T-helper 2 cell (primary cell): ENCODE results near the gene RBM38.
A peak's percentile ranks its signal among the peaks of the same experiment; 100 is the strongest.
"Not testable (repeated sequence)": the region's sequence is repeated elsewhere in the genome, so short reads cannot be mapped to it uniquely, and the experiment has no call there.

Experiments
- DNase-seq, 5 experiments: peaks; one replicate each; pipeline versions ENCODE4 v3.0.0 to v3.0.0-alpha.2; 2012 to 2022

The RBM38 gene

DNA sequence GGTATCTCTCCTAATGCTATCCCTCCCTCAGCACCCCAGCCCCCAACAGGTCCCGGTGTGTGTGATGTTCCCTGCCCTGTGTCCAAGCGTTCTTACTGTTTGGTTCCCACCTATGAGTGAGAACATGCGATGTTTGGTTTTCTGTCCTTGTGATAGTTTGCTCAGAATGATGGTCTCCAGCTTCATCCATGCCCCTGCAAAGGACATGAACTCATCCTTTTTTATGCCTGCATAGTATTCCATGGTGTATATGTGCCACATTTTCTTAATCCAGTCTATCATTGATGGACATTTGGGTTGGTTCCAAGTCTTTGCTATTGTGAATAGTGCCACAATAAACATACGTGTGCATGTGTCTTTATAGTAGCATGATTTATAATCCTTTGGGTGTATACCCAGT, 28.3 kb downstream of the RBM38 start:
- DNase-seq, result not testable (repeated sequence)

DNA sequence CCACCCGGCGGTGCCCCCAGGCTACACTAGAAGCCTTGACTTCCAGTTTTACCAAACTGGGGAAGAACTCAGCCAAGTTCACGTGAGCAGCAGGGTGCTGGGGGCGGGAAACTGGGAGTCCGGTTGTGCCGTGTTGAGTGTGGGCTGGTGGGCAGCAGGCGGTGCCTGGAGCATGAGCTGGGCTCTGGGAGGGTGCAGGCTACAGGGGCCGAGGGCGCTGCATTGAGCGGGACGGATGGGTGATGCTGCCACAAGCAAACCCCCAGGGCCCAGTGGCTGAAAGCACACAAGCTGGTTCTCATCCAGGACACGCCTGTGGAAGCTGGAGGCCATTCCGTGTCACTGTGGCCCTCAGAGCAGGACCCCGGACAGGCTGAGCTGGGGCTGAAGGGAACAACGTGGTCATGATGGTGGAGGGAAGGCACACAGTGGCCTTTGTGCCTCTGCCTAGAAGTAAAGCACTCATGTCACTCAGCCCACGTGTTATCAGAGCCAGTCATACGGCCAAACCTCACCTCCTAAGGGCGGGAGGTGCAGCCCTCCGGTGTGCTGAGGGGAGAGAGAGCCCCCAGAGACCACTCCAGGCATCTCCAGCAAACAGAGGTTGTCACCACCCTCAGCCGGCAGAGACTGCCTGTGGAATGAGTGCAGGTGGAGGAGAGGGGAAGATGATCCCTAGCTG, 29.5 kb downstream of the RBM38 start:
- no peak for DNase-seq

DNA sequence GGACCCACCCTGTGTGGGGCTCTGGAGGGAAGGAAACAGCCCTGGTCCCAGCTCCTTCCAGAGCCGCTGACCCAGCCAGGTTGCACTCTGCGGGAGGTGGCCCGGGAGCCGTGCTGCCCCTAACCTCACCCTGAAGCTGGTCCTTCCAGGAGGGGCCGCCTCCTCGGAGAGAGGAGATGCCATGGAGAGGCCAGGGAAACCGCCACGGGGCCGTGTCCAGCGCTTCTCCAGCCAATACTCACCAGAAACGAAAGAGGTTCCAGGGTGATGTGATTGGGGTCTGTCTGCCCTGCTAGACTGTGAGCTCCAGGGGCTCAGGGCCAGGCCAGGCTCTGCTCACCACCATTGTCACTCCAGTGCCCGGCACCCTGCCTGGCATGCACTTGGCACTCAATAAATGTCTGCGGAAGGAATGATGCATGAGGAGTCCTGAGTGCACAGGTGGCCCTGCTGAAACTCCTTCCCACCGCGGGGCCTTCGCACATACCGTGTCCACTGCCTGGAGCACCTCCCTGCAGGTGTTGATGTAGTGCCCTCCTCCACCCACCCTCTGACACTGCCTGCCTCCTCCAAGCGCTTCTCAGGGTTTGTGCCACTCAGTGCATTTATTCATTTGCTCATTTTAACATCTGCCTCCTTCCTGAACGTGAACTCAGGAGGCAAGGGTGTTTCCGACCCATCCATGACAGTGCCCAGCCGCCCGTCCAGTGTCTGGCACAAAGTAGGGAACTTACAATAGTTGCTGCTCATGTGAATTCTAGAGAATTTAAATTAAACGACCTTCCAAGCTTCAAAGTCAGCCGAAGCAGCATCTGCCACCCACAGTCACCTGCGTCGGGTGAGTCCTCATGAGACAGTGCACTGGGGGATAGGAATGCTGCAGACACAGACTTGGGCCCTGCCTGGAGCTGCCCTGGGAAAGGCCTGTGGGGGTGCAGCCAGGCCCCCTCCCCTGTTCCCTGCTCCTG, 30.3 kb downstream of the RBM38 start:
- DNase-seq, result no peak

DNA sequence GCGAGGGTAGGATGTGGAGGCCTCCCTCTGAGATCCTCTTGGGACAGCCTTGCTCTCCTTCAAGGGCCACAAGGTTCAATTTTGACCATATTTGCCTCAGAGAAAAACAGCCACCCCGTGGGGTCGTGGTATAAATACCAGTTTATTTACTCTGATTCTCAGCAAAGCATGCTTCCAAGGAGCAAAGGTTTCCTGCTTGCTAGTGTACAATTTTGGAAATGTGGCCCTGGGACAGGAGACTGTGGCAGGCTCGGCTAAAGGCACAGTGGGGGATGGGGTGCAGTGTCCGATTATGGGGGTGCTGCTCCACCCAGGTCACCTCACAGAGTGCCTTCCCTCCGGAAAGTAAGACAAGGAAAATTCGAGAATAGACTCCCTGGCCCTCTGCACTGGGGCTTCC, 31.1 kb downstream of the RBM38 start:
- no peak for DNase-seq

DNA sequence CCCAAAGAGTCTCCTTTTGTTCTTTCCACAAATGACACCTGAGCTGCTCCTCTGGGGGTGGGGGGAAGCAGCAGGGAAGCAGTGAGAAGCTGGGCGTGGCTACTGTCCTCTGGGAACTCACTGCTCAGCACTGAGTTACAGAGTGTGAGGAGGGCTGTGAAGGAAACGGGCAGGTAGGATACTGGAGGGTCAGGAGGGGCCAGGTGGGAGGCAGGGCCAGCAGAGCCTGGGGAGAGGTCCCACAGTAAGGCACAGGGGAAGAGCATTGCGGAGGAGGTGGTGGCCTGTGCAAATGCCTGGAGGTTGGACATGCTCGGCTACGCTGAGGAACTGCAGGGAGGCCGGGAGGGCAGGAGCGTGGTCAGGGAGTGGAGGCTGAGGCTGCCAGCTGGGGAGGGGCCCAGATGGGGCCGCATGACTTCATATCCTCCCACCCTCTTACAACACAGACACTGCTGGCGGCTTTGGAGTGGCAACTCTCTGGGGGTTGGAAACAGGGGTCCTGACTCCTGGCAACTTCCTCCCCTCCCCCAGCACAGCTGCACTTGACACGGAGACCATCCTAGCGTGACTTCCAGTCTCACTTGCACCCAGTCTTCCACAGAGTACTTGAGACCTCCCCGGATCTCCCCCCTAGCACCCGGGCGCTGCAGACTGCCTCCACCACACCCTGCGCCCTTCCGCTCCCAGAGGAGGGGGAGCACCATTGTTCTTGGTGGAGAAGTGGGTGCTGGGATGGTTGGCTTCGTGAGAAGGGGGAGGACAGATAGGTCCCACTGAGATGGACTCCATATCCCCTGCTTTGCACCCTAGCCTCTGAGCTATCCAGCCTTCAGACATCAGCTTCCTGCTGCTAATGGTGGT, 34.2 kb downstream of the RBM38 start:
- DNase-seq, result no peak

DNA sequence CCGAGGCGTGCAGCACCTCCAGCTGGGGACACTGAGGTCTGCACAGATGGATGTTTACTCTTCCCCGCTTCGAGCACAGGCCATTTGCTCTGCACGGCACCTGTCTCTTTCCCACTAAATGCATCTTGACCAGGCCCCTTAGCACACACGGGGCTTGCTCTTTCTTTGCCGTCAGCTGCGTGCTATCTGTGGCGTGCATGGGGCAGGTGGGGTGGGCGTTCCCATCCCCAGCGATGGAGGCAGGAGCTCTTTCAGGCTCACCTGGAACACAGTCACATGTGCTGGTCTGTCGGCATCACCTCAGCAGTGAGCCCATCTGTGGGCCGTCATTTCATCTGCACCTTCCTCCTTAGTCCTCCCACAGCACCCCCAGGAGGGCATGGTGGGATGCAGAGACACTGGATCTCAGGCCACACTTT, 35.1 kb downstream of the RBM38 start:
- no peak for DNase-seq

DNA sequence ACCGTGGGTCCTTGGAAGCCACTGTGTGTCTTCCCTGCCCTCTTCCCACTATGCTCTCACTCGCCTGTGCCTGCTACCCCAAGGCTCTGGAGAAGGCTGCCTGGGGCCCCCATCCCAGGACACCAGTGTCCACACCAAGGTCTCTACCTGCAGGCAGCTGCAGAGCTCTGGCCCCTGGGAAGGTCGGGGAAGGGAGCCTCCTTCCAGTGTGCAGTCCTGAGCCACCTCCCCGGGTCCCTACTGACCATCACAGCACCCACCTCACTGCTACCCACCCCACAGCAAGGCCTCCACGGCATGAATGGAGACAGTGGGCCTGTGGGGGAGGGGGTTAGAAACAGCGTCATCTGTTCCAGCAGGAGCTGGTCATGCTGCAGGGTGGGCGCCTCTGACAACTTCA, 35.6 kb downstream of the RBM38 start:
- DNase-seq, result no peak

DNA sequence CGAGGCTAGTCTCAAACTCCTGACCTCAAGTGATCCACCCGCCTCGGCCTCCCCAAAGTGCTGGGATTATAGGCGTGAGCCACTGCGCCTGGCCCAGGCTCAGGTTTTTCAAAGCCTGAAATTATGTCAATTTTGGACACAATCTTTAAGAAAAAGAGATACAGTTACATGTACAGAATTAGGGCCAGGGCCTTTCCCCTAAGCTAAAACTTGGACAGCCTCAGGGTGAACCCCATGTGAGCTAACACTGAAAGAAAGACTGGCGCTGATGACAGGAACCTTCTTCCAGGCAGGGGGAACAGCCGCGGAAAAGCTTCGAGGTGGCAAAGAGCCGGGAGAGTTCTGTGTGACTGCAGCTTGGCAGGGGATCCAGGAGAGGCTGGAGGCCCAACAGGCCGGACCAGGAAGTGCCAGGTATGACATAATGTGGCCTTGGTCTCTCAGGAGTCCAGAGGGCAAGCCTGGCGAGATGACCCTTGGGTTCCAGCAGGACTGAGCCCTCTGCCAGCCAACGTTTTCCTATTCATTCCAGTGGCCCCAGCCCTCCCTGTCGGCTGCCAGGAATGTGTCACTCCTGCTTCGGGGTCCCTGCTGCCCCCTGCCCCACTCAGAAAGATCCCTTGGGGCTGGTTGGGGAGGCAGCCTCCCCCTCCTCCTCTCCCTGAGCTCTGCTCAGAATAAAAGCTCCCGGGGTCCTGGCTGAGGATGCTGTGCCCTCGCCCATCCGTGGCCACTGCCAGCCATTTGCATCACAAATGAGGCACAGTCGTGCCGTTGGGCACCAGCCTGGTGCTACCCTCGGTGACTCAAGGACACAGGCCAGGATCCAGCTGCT, 37.3 kb downstream of the RBM38 start:
- no peak for DNase-seq

DNA sequence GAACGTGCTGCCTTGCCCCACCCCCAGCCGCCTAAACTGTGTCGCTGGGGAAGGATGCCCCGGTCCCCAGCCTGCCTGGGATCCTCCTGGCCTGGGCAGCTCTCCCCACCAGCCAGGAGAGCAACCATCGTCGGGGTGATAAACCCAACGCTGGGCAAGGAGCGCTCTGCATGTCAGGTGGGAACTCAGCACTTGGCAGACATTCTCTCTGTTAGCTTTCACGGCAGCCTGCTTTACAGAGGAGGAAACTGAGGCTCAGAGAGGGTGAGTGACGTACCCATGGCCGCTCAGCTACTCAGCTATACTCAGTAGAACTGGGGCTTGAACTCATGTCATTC, 37.9 kb downstream of the RBM38 start:
- no peak for DNase-seq

DNA sequence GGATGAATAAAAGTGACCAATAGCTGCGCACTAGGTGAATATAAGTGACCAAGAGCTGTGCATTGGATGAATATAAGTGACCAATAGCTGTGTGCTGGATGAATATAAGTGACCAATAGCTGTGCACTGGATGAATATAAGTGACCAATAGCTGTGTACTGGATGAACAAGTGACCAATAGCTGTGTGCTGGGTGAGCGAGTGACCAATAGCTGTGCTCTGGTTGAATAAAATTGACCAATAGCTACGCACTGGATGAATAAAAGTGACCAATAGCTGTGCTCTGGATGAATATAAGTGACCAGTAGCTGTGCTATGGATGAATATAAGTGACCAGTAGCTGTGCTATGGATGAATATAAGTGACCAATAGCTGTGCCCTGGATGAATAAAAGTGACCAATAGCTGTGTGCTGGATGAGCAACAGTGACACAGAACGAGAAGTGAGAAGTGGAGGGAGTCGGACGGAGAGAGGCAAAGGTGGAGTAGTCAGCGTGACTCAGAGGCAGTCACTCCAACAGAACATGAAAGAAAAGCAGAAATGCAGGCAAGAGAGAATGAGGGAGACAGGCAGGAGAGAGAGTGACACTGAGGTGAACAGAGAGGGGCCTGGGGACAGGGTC, 38.5 kb downstream of the RBM38 start:
- no peak for DNase-seq

DNA sequence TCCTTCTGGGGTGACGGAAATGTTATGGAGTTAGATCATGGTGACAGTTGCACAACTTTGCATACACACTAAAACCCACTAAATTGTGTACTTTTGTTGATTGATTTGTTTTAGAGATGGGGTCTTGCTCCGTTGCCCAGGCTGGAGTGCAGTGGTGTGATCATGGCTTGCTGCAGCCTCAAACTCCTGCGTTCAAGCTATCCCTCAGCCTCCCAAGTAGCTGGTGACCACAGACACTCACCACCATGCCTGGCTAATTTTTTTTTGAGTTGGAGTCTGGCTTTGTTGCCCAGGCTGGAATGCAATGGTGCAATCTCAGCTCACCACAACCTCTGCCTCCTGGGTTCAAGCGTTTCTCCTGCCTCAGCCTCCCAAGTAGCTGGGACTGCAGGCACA, 39.0 kb downstream of the RBM38 start:
- DNase-seq, result not testable (repeated sequence)

DNA sequence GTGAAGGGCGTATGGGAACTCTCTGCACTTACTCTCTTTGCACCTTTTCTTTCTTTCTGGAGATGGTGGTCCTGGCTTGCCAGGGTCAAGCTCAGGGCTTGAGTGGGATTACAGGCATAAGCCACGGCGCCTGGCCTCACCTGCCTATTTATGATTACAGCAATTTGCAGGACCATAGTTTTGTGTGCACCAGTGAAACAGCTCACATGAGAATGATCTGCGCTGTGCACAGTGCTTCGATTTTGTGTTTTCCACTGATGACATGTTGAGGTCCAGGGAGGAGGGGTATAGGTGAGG, 40.3 kb downstream of the RBM38 start:
- no peak for DNase-seq

DNA sequence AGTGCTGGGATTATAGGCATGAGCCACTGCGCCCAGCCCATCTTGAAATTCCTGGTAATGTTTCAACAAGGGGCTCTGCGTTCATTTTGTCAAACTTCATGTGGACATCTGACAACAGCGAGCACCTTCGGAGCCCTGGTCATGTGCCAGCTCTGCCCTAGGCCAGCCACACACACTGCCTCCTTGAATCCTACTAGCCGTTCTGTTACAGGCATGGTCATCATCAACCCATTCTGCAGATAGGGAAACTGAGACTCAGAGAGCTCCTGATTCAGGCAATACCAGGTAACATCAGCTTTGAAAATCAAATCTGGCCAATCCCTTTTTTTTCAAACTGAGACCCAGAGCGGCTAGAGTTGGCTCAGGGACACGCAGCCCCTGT, 41.3 kb downstream of the RBM38 start:
- DNase-seq, result no peak

DNA sequence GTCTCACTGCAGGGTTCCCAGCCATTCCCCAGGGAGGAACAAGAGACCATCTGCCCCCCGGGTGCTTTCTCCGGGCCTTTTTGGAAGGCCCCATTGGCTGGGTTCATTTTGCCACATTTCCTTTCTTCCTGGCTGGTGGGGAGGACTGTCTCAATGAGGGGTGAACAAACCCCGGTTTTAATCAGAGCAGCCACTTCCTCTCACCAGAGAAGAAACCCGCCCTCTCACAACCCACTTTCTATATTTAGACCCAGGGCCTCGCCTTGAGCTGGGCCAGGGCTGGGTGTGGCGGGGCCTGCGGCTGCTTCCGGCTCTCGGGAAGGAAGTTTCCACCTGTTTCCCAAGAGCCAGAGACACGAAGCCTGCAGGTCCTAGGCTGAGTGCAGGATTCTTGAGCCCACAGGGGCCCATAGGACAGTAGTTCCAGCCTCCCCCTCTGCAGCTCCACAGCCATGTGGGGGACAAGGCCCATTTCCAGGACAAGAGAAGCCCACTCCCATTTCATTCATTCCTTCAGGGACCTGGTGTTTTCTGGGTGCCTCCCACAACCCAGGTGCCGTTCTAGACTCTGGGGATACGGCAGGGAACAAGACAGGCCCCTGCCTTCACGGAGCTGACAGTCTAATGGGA, 41.8 kb downstream of the RBM38 start:
- peak in 4 of 5 experiments; percentile 9 to 91 (median 56) for DNase-seq

DNA sequence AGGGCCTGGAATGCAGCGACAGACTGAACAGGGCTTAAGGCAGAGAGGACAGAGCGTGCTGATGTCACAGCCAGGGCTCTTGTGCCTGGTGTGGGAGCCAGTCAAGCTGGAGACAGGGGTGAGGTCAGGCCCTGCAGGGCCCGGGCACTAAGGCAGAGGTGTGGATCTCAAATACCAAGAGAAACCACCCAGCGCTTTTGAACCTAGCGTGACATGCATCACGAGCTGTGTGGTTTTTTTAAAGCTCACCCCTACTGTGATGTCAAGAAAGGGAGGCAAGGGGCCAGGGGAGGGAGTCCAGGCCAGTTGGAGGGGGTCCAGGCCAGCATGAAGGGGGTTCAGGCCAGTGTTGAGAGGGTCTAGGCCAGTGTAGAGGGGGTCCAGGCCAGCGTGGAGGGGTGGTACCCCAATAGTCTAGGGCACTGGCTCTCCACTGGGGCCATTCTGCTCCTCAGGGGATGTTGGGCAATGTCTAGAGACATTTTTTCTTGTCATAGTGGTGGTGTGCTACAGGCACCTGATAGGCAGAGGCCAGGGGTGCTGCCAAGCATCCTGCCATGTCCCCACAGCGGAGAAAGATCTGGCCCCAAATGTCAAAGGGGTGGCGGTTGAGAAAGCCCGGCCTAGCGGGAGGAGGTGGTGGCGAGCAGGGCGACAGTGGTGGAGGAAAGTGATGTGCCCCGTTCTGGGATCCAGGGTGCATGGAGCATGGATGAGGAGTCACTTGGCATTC, 42.6 kb downstream of the RBM38 start:
- peak in 1 of 5 experiments; percentile 60 for DNase-seq

DNA sequence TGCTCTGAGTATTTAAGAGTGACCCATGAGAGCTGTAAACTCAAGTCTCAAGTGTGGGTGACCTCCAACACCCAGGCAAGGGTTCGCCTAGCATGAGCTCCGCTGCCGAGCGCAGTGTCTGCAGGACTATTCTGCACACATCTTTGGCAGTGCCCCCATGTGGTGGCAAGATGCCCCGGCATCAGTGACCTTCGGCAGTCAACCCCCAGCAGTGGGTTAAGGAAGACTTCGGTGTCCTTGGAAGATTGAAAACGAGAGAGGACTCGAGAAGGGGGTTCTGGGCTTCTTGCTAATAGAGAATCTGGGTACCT, 43.1 kb downstream of the RBM38 start:
- peak in 1 of 5 experiments; percentile 23 for DNase-seq

DNA sequence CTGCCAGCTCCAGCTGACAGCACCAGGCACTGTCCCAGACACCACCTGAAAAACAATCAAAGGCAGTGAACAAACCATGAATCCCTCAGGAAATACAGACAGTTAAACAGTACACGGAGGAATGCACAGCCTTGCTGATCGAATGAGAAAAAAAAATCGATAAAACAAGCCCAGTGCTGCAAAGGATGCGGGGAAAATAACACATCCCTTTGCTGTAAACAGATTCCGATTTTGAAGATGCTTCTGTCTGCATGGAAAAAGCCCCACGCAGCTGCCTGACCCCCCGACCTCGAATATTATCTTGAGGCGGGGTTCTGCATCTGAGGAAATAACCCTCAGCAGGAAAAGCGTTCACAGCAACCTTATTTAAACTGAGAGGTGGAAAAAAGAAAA, 43.9 kb downstream of the RBM38 start:
- DNase-seq, result no peak

DNA sequence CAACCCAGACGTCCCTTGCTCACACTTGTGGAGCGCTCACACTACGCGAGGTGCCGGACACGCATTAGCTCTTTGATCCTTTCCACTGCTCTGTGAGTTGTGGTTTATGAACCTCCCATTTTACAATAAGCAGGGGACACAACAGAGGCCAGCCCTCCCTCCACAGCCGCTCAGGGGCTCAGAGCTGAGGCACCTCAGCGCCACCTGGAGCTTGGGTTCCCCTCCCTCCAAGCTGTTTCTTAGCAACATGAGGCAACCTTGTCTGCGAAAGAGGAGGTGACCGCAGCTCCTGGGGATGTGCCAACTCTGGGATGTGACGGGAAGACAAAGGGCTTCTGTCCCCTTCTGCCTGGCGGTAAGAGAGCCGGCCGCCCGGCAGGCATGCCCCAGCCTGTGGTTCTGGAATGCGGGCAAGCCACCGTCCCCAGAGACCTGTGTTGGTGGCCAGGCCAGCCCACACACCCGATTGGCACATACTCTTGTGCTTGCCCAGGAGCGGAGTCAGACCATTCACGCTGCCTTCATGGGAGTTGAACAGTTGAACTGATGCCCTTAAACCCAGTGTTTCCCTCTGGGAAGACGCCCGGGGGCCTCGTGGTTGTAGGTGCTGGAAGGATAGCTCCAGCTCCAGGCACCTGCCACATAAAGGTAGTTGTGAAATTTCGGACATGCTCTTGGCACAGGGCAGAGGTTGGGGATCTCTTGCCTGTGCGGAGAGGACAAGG, 44.5 kb downstream of the RBM38 start:
- peak in 1 of 5 experiments; percentile 23 for DNase-seq

DNA sequence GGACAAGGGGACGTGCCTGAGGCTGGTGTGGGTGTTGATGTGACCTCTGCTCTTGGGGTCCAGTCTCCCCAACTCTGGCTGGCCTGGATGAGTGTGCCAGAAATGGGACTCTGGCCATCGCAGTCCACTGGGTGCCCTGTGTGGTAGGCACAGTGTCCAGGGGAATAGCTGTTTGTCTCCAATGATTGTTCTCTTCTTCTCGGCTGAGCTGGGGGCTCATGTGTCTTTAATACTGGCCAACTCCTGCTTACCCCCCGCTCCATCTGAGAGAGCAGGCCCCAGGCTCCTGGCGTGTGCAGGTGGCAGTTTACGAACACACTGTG, 45.0 kb downstream of the RBM38 start:
- DNase-seq, result no peak

DNA sequence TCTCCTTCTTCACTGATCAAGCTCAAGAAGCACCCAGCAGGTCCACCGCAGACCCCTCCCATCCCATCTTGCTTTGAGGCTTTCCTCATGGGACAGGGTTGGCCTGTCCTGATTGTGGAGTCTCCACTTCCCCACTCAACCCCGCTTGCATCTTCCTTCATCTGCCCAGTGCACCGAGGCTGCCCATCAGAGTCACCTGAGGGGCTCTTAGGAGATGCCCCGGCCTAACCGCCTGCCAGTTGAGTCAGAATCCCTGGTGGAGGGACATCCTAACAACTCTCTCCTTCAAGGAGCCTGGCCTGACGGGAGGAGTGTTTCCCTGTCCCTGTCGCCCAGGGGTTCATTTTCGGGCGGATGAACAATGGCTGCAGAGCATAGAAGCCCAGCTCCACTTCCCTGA, 46.1 kb downstream of the RBM38 start:
- no peak for DNase-seq
